MCF 10A (cell line): ENCODE measurements around the gene SSBP2. TPM values are rescaled to one million over a fixed set of nuclear protein-coding genes. Genes with fewer than 3 reads are reported as not detected.
"Not testable (repeated sequence)": the region's sequence is repeated elsewhere in the genome, so short reads cannot be mapped to it uniquely, and the experiment has no call there.

Experiments
- BruUV-seq: library from RNA; stranded (reverse); fragments of 400-500 nt; replicated peaks from 2 replicates; lab custom pipeline; 2021; lab: Mats Ljungman, UMichigan
- CTCF ChIA-PET: fragments of 300-600 bp; sonication (Branson Sonifier 250); formaldehyde crosslinking; extraction: SDS; loops from one replicate; lab custom pipeline; 2021; ENCODE audit warnings: antibody characterized with exemption, inconsistent platforms; lab: Yijun Ruan, JAX
- POLR2A ChIA-PET: fragments of 300-600, 350-650 bp; sonication (Branson Sonifier 250); formaldehyde crosslinking; extraction: SDS; loops from one replicate; lab custom pipeline; 2020; ENCODE audit warnings: antibody characterized with exemption, inconsistent platforms; lab: Yijun Ruan, JAX
- DNase-seq: peaks from one replicate; pipeline ENCODE4 v3.0.0-alpha.2; 2018; ENCODE audit not compliant: unreplicated experiment
- H3K27ac Mint-ChIP-seq: one replicate; pipeline ENCODE4 v1.8.0; 2022; ENCODE audit warnings: mild to moderate bottlenecking, low read depth, mixed read lengths; ENCODE audit not compliant: unreplicated experiment
- H3K27me3 Mint-ChIP-seq: one replicate; pipeline ENCODE4 v1.8.0; 2022; ENCODE audit warnings: mixed read lengths; ENCODE audit not compliant: insufficient read depth, unreplicated experiment
- H3K36me3 Mint-ChIP-seq: one replicate; pipeline ENCODE4 v1.8.0; 2022; ENCODE audit warnings: mild to moderate bottlenecking, moderate library complexity, mixed read lengths; ENCODE audit not compliant: insufficient read depth, unreplicated experiment
- H3K4me1 Mint-ChIP-seq: one replicate; pipeline ENCODE4 v1.8.0; 2022; ENCODE audit warnings: mixed read lengths; ENCODE audit not compliant: insufficient read depth, unreplicated experiment
- H3K4me3 Mint-ChIP-seq: one replicate; pipeline ENCODE4 v1.8.0; 2022; ENCODE audit warnings: mild to moderate bottlenecking, moderate library complexity, mixed read lengths; ENCODE audit not compliant: unreplicated experiment
- H3K9me3 Mint-ChIP-seq: one replicate; pipeline ENCODE4 v1.8.0; 2022; ENCODE audit warnings: mixed read lengths; ENCODE audit not compliant: unreplicated experiment
- CTCF ChIP-seq: fragments of 200-600 bp; IDR thresholded peaks from one replicate; pipeline ENCODE4 v1.8.0; 2022; ENCODE audit warnings: antibody characterized with exemption, mild to moderate bottlenecking; ENCODE audit not compliant: unreplicated experiment
- intact Hi-C: fragments of 100-400 bp; cut with micrococcal nuclease; formaldehyde crosslinking; loops from 2 replicates; pipeline ENCODE4 v1.14.1; 2022
- total RNA-seq: library from RNA; stranded (reverse); gene quantifications from 2 replicates; pipeline ENCODE4 v1.2.3, GENCODE V29; 2022

SSBP2 gene
- total RNA-seq, 1 experiment from 2014 or later: 52.7 TPM

GRCh38 chr5:81679885-81680284 lies 71.0 kb downstream of the SSBP2 start:
- TF ChIP-seq CTCF: no peak
- ChIA-PET CTCF (no interaction called here), POLR2A (no interaction called here)
- H3K27me3 Mint-ChIP-seq: no peaks in the 10 kb centered on the region
- BruUV-seq: no TSS peak
- H3K4me1 Mint-ChIP-seq: peaks cover 11% of the 10 kb centered on the region
- no peak overlapping the region for H3K27ac Mint-ChIP-seq
- intact Hi-C loops: no loop called here
- H3K9me3 Mint-ChIP-seq: no peaks in the 10 kb centered on the region
- DNase-seq: no peak
- peaks cover 12% of the 10 kb centered on the region for H3K36me3 Mint-ChIP-seq
- H3K4me3 Mint-ChIP-seq: no peak overlapping the region

GRCh38 chr5:81675420-81675819 lies 75.5 kb downstream of the SSBP2 start:
- no TSS peak for BruUV-seq
- CTCF ChIA-PET: no interaction called here

DNA sequence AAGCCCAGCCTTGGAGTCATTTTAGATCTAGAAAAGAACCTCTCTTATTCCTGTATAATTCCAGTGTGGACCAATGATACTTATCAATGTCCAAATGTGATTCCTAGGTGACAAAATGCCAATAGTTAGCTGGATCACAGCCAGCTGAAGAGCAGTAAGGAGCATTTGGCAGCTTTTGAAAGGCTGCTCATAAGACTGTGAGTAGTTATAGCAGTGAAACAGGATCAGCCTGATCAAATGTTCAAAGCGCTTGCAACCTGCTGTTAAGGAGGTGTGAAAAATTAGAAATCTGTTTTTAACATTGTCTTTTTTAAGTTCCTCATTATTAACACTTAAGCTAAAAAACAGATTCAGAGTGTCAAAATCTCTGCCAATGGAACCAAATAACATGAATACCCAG lies 85.1 kb downstream of the SSBP2 start:
- Mint-ChIP-seq H3K4me1 (peaks cover 16% of the 10 kb centered on the region), H3K4me3 (no peak overlapping the region), H3K9me3 (no peaks in the 10 kb centered on the region), H3K27ac (no peak overlapping the region), H3K36me3 (peaks cover 17% of the 10 kb centered on the region), H3K27me3 (no peaks in the 10 kb centered on the region)
- ChIA-PET CTCF (no interaction called here), POLR2A (interaction anchor here (0.9 kb wide), 1 partner anchor 15 kb away, joined by 3 read pairs; no protein-coding TSS in a partner anchor)
- intact Hi-C loops: no loop called here
- TF ChIP-seq CTCF: no peak
- no peak for DNase-seq
- BruUV-seq: no TSS peak

More at GRCh38 chr5:81675420-81675819, 75.5 kb downstream of the SSBP2 start:
- Mint-ChIP-seq H3K36me3 (peaks cover 12% of the 10 kb centered on the region), H3K4me3 (no peak overlapping the region), H3K27me3 (no peaks in the 10 kb centered on the region), H3K4me1 (peaks cover 10% of the 10 kb centered on the region), H3K27ac (no peak overlapping the region), H3K9me3 (no peaks in the 10 kb centered on the region)
- no peak for DNase-seq
- no peak for TF ChIP-seq CTCF
- POLR2A ChIA-PET: no interaction called here
- intact Hi-C loops: no loop called here

DNA sequence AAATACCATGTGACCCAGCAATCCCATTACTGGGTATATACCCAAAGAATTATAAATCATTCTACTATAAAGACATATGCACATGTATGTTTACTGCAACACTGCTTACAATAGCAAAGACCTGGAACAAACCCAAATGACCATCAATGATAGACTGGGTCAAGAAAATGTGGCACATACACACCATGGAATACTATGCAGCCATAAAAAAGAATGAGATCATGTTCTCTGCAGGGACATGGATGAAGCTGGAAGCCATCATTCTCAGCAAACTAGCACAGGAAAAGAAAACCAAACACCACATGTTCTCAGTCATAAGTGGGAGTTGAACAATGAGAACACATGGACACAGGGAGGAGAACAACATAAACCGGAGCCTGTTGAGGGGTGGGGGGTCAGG lies 90.3 kb downstream of the SSBP2 start:
- DNase-seq, H3K27ac Mint-ChIP-seq, H3K27me3 Mint-ChIP-seq, H3K4me3 Mint-ChIP-seq, POLR2A ChIA-PET, CTCF ChIA-PET, H3K9me3 Mint-ChIP-seq, H3K4me1 Mint-ChIP-seq, intact Hi-C loops, BruUV-seq: not testable (repeated sequence)
- peaks cover 13% of the 10 kb centered on the region for H3K36me3 Mint-ChIP-seq

DNA sequence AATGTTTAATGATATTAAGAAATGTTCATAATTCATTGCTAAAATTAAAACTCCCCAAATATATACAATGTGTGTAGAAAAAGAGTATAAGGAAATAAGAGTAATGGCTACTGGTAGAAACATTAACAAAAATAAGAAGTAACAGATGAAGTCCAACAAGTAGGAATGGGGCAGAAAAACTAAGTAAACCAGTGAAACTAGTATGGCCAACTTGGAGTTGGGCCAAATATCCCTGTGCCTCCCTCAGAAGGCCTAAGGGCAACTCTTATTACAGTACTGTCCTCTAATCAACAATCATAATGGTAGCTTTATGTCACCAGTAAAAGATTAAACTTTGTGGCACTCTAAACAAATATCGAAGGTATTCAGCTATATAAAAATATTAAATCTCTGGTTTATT lies 93.5 kb downstream of the SSBP2 start:
- no peak overlapping the region for H3K4me3 Mint-ChIP-seq
- peaks cover 8% of the 10 kb centered on the region for H3K36me3 Mint-ChIP-seq
- DNase-seq: peak; percentile 53
- no peaks in the 10 kb centered on the region for H3K27me3 Mint-ChIP-seq
- H3K27ac Mint-ChIP-seq: no peak overlapping the region
- TF ChIP-seq CTCF: no peak
- no peaks in the 10 kb centered on the region for H3K4me1 Mint-ChIP-seq
- intact Hi-C loops: no loop called here
- no TSS peak for BruUV-seq
- ChIA-PET CTCF (no interaction called here), POLR2A (interaction anchor here (0.8 to 0.9 kb wide), 2 partner anchors 8 to 94 kb away, joined by 3 to 4 read pairs; partner anchors contain the start of gene SSBP2)
- no peaks in the 10 kb centered on the region for H3K9me3 Mint-ChIP-seq
